ENCODE data around the gene BBS12.

Gene BBS12

DNA sequence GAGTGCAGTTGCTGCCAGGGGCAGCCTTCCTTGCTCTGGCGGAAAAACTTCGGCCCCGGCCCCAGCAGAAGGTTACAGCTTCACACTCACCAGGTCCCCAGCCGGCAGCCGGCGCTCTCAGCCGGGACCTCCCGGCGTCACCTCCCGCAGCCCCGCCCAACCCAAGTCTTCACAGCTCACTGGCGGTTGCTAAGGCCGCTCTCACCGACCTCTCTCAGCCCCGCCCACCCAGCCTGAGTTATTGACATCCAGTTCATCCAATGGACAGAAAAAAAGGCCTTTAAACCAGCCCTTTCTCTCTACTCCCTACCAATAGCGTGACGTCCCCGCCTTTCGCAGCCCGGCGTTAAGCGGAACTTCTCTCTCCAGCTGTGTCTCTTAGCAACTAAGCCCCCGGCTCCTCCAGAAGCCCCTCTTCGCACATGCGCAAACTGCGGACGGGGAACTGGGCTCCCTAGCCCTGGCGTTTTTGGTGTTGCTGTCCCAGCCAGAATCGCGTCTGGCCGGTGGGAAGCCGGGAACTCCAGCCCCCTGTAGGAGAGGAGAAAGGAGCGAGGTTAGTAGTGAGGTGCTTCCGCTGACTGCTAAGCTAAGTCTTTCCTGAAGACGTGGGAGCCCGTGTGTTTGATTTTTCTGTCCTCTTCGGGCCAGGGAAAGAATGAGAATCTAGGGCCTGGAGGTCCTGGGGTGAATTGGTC lies at the start of gene BBS12:
BBS12 (plus strand) TSS at position 376 of the 698 bp plus-strand sequence. CDS start 9,189 bp downstream, outside the sequence.
- DNase-seq, result peak; percentile 98 to 100 (median 100)

DNA sequence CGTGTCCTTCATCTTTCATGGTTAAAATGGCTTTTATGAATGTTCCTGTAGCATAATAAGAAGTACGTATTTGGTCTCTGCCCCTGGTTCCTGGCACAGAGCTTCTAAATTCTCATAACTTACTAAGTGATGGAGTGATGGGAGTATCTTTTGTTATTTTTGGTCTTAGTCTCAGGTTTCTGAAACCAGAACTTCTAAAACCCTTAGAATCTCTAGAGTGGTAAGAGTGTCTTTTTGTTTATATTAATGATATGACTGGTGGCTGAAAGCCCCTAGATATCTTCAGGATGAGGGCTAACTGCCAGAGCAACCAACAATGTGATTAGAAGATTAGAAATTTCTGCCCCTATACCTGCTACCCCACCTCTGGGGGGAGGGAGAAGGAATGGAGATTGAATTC lies 45.8 kb upstream of the BBS12 start:
- no peak for DNase-seq

DNA sequence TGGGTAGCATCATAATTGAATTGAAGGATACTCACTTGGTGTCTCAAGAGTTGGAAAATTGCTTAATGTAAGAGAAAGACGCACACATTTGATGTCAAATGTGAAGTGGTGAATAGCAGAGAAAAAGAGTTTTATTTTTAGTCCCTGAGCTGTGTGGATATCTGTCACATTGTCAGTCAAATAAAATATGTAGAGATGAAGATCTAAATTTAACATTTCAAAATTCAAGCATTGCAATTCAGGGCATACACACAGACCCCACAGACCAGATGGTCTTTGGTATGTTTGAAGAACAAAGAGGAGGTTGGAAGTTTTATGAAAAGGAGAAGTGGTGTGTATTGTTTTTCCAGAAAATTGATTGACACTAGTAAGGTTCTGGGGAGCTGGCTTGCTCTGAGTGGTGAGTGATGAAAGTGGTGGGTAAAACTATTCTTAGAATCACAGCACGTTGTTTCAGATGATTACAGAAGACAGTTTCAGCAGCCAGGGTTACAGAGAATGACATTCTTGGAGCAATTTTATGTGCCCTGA lies 44.9 kb upstream of the BBS12 start:
- DNase-seq, result no peak

DNA sequence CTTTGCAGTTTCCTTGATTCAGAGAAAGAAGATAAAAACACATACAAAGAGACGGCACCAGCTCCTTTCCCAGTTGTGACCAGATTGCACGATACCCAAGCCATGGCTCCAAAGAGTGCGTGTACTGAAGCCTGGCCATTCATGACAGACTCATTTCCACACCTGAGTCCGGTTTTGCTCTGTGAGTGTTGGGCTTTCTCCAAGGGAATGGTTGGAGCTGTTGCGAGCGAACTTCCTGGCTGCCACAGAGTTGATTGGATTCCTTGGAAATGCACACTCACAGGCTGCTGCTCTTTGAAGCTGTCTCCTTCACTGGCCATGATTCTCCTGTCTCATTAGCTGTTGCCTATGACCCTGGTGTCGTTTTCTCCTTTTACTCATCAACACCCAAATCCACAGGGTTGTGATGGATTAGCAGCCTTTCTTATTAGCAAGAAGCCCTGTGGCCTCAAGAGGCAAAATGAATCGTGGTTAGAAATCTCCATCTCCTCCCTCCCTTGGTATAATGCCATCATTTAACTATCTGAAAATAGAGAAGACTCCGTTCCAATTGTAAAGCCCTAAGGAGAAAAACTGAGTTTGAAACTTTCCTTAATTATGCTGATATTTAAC lies 43.9 kb upstream of the BBS12 start:
- DNase-seq, result no peak

DNA sequence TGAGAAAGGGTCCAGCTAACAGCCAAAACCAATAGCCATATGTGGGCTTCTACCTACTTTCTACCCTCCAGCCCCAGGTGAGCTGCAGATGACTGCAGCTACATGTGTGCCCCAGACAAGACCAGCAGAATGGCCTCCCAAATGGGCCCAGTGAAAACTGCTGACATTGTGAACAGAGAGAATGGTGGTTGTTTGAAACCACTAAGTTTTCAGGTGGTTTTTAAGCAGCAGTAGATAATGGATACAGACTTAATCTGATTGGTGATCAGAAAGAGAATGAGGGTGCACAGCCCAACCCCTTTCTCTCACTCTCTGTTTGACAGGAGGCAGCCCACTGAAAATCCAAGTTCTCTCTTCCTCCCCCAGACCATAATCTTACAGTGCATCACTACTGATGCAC lies 42.5 kb upstream of the BBS12 start:
- DNase-seq, result no peak

DNA sequence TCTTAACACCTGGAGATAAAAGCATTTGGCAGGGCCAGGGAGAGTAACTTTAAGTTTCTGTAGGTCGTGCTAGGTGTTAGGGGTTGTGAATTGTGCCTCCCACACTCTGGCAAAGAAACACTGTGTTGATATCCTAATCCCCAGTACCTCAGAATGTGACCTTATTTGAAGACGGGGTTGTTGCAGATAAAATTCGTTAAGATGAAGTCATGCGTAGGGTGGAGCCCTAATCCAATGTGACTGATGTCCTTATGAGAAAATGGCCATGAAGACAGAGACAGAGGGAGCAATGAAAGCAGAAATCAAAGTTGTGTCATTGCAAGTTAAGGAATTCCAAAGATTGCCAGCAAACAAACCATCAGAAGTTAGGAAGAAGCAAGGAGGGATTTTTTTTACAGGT lies 40.5 kb upstream of the BBS12 start:
- no peak for DNase-seq

DNA sequence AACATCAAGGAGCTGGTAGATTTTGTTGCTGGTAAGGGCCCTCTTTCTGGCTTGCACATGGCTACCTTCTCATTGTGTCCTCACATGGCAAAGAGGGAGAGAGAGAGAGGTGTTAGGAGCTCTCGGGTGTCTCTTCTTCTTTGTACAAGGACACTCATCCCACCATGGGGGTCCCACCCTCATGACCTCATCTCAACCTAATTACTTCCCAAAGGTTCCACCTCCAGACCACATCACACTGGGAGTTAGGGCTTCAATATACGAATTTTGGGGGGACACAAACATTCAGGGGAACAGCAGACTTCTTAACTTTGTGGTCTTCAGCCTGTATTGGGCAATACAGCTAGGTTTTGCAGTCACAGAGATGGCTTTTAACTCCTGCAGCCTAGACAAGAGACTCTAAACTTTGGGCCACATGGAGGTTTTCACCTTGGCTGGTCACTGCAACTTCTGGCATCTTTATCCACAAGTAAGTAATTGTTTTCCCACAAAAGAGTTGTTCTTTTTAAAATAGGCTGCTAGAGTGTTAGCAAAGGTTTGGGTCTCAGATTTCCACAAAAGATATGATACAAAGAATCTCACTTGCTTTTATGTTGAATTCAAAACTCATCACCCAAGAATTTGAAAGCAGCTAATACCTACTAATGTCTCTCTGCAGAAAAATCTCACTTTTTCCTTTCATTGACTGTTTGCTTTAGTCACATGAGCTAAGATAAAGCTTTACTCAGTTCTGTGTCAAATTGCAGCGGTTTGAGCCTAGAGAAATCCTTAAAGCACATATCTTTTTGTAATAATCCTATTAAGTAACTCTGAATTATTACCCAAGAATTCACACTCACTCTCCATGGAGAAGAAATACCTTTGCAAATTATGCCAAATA lies 39.6 kb upstream of the BBS12 start:
- no peak for DNase-seq

DNA sequence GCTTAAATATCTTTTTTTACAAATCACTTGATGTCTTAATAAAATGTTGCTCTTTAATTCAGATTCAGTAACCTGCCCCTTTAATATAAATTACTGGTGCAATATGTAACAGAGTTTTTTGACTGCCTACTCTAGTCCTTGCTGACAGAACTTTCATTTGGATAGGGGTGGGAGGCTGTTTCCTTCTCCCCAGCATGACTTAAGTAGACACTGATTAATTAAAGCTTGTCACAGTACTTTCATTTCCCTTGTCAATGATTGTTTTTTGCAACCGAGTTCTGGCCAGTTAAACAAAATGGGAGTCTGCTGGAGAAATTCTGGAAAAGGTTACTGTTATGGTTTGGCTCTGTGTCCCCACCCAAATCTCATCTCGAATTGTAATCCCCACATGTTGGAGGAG lies 37.3 kb upstream of the BBS12 start:
- no peak for DNase-seq

DNA sequence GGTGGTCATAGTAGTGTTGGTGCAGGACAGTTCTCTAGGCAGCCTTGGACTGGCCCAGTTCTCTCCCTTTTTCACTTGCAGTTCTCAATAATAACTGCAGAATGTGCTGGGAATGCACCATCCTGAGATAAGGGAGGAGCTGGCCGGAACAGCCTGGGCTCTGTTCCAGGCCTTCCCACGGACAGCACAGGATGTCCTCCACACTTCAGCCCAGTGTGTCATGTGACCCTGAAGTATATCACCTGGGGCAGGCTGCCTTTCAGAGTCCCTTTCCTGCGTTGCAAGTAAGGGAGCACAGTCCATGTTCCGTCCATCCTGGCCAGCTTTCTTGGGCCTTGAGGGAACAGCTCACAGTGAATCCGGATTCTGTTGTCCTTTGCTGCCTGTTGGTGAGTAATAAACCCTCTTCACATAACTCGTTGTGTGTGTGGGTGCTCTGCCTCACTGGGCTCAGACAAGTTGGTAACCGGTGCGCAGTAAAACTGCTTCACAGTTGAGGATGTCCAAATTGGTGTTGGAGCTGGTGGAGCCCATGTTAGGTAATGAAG lies 32.3 kb upstream of the BBS12 start:
- DNase-seq, result no peak

DNA sequence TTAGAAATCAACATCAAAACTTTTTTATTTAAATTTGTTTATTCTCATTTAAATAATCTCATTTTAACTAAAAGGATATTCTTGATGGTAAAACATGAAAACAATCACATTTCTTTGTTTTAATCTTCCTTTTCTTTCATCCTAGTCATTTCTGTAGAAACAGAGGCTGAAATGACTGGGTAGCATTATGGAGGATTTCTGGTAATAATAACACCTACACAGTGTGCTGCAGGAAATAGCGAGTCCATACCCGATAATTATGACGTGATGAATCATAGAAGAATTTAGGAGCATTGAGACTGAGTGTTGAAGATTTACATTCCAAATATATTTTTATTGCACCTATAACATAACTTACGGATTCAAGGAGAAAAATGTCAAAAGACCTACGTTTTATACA lies 31.4 kb upstream of the BBS12 start:
- DNase-seq, result no peak

DNA sequence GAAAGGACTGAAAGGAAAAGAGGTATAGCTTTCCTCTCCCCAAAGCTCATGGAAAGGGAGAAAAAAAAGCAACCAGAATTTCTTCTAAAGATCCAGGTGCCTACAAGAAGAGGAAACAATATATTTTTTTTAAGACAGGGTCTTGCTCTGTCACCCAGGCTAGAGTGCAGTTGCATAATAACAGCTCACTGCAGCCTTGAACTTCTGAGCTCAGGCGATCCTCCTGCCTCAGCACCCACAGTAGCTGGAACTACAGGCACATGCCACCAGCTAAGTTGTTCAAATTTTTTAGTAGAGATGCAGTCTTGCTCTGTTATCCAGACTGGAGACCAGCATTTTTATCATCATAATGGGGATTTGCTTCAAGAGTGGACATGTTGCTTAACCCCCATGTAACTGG lies 30.5 kb upstream of the BBS12 start:
- DNase-seq, result no peak

DNA sequence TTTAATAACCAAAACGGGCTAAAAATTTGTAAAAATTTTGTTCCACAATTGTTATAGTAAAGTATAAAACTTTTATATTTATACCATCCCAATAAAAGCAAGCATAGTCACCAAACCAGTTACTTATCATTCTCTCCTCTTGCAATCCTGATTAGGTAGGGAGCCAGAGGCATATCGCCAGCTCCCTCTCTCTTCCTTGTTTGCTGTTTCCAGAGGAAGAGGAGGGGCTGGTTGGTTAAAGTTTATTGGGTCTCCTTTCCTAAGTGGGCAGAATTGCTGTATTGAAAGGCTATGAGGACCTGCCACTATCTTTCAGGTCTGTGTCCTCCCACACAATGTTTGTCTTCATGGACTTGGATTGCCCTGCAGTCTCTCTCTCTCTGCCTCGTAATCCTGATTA lies 29.6 kb upstream of the BBS12 start:
- no peak for DNase-seq

DNA sequence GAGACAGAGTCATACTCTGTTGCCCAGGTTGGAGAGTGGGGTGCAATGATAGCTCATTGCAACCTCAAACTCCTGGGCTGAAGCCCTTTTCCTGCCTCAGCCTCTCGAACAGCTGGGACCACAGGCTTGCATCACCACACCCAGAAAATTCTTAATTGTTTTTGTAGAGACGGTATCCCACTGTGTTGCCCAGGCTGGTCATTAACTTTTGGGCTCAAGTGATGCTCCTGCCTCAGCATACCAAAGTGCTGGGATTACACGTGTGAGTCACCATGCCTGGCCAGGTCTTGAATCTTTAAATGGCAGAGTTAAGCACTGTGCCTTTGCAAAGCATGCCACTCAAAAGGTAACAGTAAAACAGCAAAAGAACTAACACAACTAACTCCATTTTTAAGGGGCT lies 28.6 kb upstream of the BBS12 start:
- DNase-seq, result no peak

DNA sequence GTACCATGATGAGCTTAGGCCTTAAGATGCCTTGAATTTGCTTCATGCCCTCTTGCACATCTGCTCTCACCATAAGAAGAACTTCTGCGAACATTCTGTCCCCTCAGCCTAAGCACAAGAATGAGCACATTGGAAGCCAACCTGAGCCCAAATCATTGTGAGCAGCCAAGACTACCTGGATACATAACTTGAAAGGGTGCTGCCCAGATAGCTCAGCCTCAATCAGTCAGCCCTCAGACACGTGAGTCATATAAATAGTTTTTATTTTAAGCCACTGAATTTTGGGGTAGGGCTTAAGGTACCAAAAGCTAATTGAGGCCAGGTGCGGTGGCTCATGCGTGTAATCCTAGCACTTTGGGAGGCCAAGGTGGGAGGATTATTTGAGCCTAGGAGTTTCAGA lies 27.5 kb upstream of the BBS12 start:
- no peak for DNase-seq

DNA sequence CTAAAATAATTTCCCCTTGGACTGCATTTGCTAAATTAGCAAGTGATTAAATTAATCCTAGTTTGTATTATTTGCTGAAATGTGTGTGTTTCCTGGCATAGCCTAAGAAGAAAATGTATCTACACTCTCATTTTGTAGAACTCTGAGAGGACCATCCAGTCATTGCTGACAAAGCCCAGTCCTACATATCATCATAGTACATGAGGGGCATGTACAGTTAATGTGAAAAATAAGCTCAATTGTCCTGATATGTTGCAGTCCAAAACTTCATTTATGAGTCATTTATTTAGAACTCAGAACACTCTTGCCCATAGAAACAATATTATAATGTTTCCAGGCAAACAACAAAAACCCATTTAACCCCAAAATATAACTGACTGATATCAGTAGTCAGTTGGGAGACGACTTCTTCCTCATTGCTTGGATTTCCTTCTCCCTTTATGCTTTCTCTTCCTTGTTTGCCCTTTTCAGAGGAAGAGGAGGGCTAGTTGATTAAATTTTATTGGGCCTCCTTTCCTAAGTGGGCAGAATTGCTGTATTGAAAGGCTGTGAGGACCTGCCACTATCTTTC lies 26.9 kb upstream of the BBS12 start:
- DNase-seq, result no peak

DNA sequence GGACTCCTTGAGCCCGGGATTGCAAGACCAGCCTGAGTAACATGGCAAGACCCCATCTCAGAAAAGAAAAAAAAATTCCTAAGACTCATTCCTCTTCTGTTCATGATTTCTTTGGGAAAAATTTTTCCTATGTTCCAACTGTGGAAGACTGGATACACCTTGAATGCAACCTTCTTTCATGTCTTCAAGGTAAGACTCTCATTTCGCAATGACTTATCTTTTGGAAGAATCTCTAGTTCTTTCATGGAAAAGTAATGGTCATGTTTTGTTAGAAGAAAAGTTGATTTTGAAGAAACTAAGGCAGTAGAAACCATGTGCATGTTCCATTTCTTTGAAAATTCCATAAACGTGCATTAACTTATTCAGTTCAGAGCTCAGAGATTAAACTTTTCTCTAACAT lies 26.0 kb upstream of the BBS12 start:
- DNase-seq, result no peak

DNA sequence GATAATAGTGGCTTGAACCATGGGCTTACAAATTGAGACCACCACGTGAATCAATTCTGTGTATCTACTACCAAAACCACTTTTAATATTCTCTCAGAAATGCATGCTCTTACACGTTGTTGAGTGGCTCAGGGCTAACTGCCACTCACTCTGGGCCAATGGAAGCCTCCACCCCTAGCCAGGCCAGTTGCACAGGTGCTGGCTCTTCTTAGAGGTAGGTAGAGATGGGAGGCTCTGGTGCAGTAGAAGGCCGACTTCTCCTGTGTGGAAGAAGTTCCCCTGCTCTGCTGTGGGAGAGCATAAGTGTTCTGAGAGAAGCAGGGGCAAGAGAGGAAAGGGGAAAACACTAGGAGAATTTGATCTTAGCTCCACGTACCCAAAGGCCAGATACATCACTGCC lies 25.0 kb upstream of the BBS12 start:
- no peak for DNase-seq

DNA sequence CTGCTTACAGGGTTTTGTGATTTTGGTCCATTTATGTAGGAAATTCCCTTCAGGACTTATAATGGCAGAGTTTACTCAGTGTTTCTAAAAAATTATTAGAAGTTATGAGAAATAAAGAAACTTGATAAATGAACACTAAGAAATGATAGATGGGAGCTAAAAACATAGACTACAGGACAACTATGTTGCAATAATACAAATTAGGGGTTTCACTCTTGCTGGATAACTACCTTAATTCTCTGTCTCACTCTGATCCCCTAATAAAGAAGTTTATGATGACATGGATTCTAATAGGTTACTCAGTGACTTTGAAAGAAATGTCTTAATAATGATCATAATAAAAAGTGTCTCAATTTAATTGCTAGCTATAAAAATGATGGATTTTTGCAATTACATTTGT lies 23.3 kb upstream of the BBS12 start:
- DNase-seq, result no peak

DNA sequence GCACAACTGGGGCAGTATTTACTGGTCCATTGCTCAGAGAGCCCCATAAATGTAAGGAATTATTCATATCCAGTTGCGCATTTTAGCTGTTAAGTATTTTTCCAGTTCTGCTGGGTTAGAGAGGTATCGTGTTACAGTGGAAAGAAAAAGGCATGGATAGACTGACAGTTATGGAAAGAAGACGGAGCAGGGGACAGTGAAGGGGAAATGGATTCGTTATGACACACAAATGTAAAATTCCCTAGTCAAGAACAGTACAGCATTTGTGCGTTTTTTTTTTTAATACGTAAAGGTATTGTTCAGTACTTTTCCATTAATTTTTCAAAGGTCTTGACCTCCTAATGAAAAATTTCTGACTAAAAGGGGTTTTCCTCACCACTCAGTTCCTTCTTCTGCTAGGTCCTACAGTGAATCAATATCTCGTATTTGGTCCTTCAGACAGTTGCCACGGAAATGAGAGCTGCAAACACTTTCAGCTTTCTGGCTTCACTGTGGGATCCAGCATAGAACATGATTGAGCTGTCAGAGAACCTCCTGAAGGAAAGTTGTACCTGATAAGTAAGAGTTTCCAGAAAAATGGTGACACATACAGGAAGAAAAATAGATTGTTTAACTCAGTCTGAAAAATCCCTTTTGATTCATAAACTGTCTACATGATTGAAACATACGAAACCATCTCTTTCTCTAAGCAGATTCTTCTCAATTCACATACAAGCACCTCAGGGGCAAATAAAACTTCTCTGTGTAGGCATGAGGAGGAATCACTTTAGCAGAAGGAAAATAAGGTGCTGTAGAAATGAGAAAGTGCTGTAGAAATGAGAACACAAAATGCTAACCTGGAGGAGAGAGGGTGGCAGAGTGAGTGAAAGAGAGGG lies 21.8 kb upstream of the BBS12 start:
- peak in 2 of 3 donors; percentile 14 to 30 for DNase-seq

DNA sequence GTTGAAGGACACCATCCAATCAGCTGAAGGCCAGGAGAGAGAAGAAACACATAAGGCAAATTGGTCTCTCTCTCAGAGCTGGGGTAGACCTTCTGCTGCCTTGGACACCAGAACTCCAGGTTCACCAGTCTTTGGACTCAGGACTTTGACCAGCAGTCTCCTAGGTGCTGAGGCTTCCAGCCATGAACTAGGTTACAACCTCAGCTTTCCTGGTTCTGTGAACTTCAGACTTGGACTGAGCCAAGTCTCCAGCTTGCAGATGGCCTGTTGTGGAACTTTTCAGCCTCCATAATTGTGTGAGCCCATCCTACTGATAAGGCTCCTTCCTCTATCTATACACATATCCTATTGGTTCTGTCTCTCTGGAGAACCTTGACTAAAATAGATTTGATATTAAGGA lies 20.6 kb upstream of the BBS12 start:
- DNase-seq, result no peak

DNA sequence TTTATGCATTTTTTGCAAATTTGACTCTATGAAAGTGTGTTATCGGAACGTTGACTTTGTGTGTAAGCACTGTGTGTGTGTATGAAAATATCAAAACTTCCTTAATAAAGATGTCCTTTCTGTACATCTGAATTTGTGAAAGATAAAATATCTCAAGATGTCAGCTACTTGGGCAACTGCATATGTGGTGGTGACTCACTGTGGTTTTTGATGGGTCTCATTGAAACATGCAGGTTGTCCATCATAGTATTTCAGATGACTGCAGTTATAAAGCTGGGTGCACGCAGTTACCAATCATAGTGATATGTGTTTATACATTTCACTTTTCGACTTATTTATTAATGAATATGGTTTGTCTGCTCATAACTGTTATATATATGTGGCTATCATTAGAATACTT lies 19.7 kb upstream of the BBS12 start:
- peak in 1 of 3 donors; percentile 14 for DNase-seq

DNA sequence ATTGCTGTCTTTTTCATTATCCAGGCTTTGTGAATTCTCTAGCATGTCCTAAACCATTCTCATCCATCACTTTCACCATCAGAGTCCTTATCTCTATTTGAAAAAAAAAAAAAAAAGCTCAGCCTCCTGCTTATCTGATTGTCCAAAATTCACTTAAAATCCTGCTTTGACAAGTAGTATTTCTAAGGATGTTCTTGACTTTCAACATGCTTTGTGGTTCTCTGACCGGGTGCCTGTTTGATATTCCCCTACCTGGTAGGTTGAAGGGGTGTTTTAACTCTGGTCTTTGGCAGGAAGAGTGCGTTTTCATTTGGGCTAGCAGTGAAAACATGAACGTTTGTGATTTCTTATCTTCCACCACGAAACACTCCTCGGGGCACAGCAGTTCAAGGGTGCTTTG lies 17.3 kb upstream of the BBS12 start:
- DNase-seq, result no peak
